ENCODE results near the gene CYP46A1.

Gene CYP46A1

GRCh38 chr14:99663386-99664057, 20.6 kb upstream of the CYP46A1 start:
- Histone ChIP-seq H3K9me3 (ENCODE audit: control insufficient read depth, insufficient read depth, low read length) (no peaks in the 10 kb centered on the region), H3K36me3 (ENCODE audit: insufficient read depth, low read length) (no peaks in the 10 kb centered on the region; the same call in 1 of the 2 replicates), H3K4me1 (ENCODE audit: insufficient read depth, low read length) (peaks cover 37% of the 10 kb centered on the region), H3K9ac (ENCODE audit: low read depth, low read length) (no peak overlapping the region; the same call in 1 of the 2 replicates)

- no peaks in the 10 kb centered on the region; the same call in 1 of the 2 replicates for H3K36me3 ChIP-seq (ENCODE audit: insufficient read depth, low read length)
- no peaks in the 10 kb centered on the region for H3K9me3 ChIP-seq (ENCODE audit: control insufficient read depth, insufficient read depth, low read length)
- peaks cover 40% of the 10 kb centered on the region for H3K4me1 ChIP-seq (ENCODE audit: insufficient read depth, low read length)
- H3K9ac ChIP-seq (ENCODE audit: low read depth, low read length): no peak overlapping the region
Measured at GRCh38 chr14:99664058-99664936, 19.8 kb upstream of the CYP46A1 start.

- peaks cover 40% of the 10 kb centered on the region for H3K4me1 ChIP-seq (ENCODE audit: insufficient read depth, low read length)
- no peak overlapping the region for H3K9ac ChIP-seq (ENCODE audit: low read depth, low read length)
- H3K9me3 ChIP-seq (ENCODE audit: control insufficient read depth, insufficient read depth, low read length): no peaks in the 10 kb centered on the region
- no peaks in the 10 kb centered on the region; the same call in 1 of the 2 replicates for H3K36me3 ChIP-seq (ENCODE audit: insufficient read depth, low read length)
Measured at GRCh38 chr14:99664937-99665273, 19.2 kb upstream of the CYP46A1 start.

- Histone ChIP-seq H3K4me1 (ENCODE audit: insufficient read depth, low read length) (peaks cover 43% of the 10 kb centered on the region), H3K36me3 (ENCODE audit: insufficient read depth, low read length) (no peaks in the 10 kb centered on the region; the same call in 1 of the 2 replicates), H3K9ac (ENCODE audit: low read depth, low read length) (no peak overlapping the region), H3K9me3 (ENCODE audit: control insufficient read depth, insufficient read depth, low read length) (no peaks in the 10 kb centered on the region)
Measured at GRCh38 chr14:99666533-99666932, 17.6 kb upstream of the CYP46A1 start.

GRCh38 chr14:99667045-99667444, 17.1 kb upstream of the CYP46A1 start:
- Histone ChIP-seq H3K36me3 (ENCODE audit: insufficient read depth, low read length) (no peaks in the 10 kb centered on the region; the same call in 1 of the 2 replicates), H3K4me1 (ENCODE audit: insufficient read depth, low read length) (peaks cover 48% of the 10 kb centered on the region), H3K9me3 (ENCODE audit: control insufficient read depth, insufficient read depth, low read length) (no peaks in the 10 kb centered on the region), H3K9ac (ENCODE audit: low read depth, low read length) (no peak overlapping the region)

- Histone ChIP-seq H3K9me3 (ENCODE audit: control insufficient read depth, insufficient read depth, low read length) (no peaks in the 10 kb centered on the region), H3K9ac (ENCODE audit: low read depth, low read length) (no peak overlapping the region), H3K4me1 (ENCODE audit: insufficient read depth, low read length) (peaks cover 55% of the 10 kb centered on the region)
Measured at GRCh38 chr14:99667821-99668220, 16.3 kb upstream of the CYP46A1 start.

GRCh38 chr14:99668307-99669295, 15.5 kb upstream of the CYP46A1 start:
- Histone ChIP-seq H3K4me1 (ENCODE audit: insufficient read depth, low read length) (peaks cover 52% of the 10 kb centered on the region), H3K9me3 (ENCODE audit: control insufficient read depth, insufficient read depth, low read length) (no peaks in the 10 kb centered on the region), H3K36me3 (ENCODE audit: insufficient read depth, low read length) (no peaks in the 10 kb centered on the region; the same call in 1 of the 2 replicates), H3K9ac (ENCODE audit: low read depth, low read length) (no peak overlapping the region)

More at GRCh38 chr14:99667821-99668220, 16.3 kb upstream of the CYP46A1 start:
- H3K36me3 ChIP-seq (ENCODE audit: insufficient read depth, low read length): no peaks in the 10 kb centered on the region; the same call in 1 of the 2 replicates

GRCh38 chr14:99670361-99671234, 13.5 kb upstream of the CYP46A1 start:
- Histone ChIP-seq H3K9ac (ENCODE audit: low read depth, low read length) (no peak overlapping the region), H3K36me3 (ENCODE audit: insufficient read depth, low read length) (no peaks in the 10 kb centered on the region), H3K9me3 (ENCODE audit: control insufficient read depth, insufficient read depth, low read length) (no peaks in the 10 kb centered on the region), H3K4me1 (ENCODE audit: insufficient read depth, low read length) (peaks cover 43% of the 10 kb centered on the region)

- Histone ChIP-seq H3K9ac (ENCODE audit: low read depth, low read length) (no peak overlapping the region; the same call in 1 of the 2 replicates), H3K9me3 (ENCODE audit: control insufficient read depth, insufficient read depth, low read length) (no peaks in the 10 kb centered on the region), H3K36me3 (ENCODE audit: insufficient read depth, low read length) (no peaks in the 10 kb centered on the region), H3K4me1 (ENCODE audit: insufficient read depth, low read length) (peaks cover 42% of the 10 kb centered on the region)
Measured at GRCh38 chr14:99671235-99672224, 12.6 kb upstream of the CYP46A1 start.

GRCh38 chr14:99672506-99673304, 11.4 kb upstream of the CYP46A1 start:
- Histone ChIP-seq H3K9ac (ENCODE audit: low read depth, low read length) (no peak overlapping the region; the same call in 1 of the 2 replicates), H3K36me3 (ENCODE audit: insufficient read depth, low read length) (no peaks in the 10 kb centered on the region), H3K9me3 (ENCODE audit: control insufficient read depth, insufficient read depth, low read length) (peaks cover 2% of the 10 kb centered on the region; the same call in 1 of the 2 replicates), H3K4me1 (ENCODE audit: insufficient read depth, low read length) (peaks cover 38% of the 10 kb centered on the region)

GRCh38 chr14:99673305-99674063, 10.6 kb upstream of the CYP46A1 start:
- no peaks in the 10 kb centered on the region for H3K36me3 ChIP-seq (ENCODE audit: insufficient read depth, low read length)
- H3K9ac ChIP-seq (ENCODE audit: low read depth, low read length): no peak overlapping the region
- H3K4me1 ChIP-seq (ENCODE audit: insufficient read depth, low read length): peaks cover 38% of the 10 kb centered on the region
- peaks cover 5% of the 10 kb centered on the region; the same call in 1 of the 2 replicates for H3K9me3 ChIP-seq (ENCODE audit: control insufficient read depth, insufficient read depth, low read length)

Measured in ES-I3 (cell line).